CD14-positive monocyte (primary cell): Measurements from ENCODE around the gene CSTF2T. TPM values are rescaled to one million over a fixed set of nuclear protein-coding genes. Genes with fewer than 3 reads are reported as not detected.

Experiments
- DNase-seq, 3 donors: peaks; one replicate each; pipeline ENCODE4 v3.0.0-alpha.2; 2011 to 2022
- H2AFZ ChIP-seq: 2 replicates; pipeline ENCODE4 v1.6.0; 2012; ENCODE audit warnings: mild to moderate bottlenecking, low read depth, low read length, inconsistent platforms; ENCODE audit not compliant: insufficient read depth, poor library complexity, severe bottlenecking
- H3K27ac ChIP-seq, 2 donors: 1 replicate in 1 of 2; 2 replicates in 1 of 2; pipeline ENCODE4 v1.5.1; 2012 to 2013; ENCODE audit warnings: low read length in 2 of 2, control low read depth in 1 of 2, inconsistent platforms in 1 of 2, low read depth in 1 of 2, mild to moderate bottlenecking in 1 of 2
- H3K27me3 ChIP-seq, 2 donors: one replicate each; pipeline versions ENCODE4 v1.6.0 to v1.6.1; 2011 to 2013; ENCODE audit warnings: low read length in 2 of 2; ENCODE audit not compliant: control insufficient read depth in 2 of 2, insufficient read depth in 2 of 2
- H3K36me3 ChIP-seq, 2 donors: replicated peaks in 1 of 2; 1 replicate in 1 of 2; 2 replicates in 1 of 2; pipeline versions ENCODE4 v1.5.1 to v1.6.1; 2012 to 2013; ENCODE audit warnings: low read length in 2 of 2, control low read depth in 1 of 2, inconsistent platforms in 1 of 2, mild to moderate bottlenecking in 1 of 2; ENCODE audit not compliant: insufficient read depth in 2 of 2, control insufficient read depth in 1 of 2
- H3K4me1 ChIP-seq, 2 donors: 1 replicate in 1 of 2; 2 replicates in 1 of 2; pipeline versions ENCODE4 v1.5.1 to v1.6.1; 2012 to 2013; ENCODE audit warnings: low read length in 2 of 2, control low read depth in 1 of 2, inconsistent platforms in 1 of 2, mild to moderate bottlenecking in 1 of 2, moderate library complexity in 1 of 2; ENCODE audit not compliant: insufficient read depth in 2 of 2, control insufficient read depth in 1 of 2
- H3K4me2 ChIP-seq: replicated peaks from 2 replicates; pipeline ENCODE3; 2012; ENCODE audit warnings: low read length, moderate library complexity, mild to moderate bottlenecking; ENCODE audit not compliant: poor library complexity, severe bottlenecking; ENCODE audit errors: extremely low read depth
- H3K4me3 ChIP-seq, 3 experiments: fragments of 200-600 bp in 1 of 3; sonication (generic) in 1 of 3; replicated peaks in 1 of 3; 1 replicate in 2 of 3; 2 replicates in 1 of 3; pipeline ENCODE4 v1.5.1; 2011 to 2013; ENCODE audit warnings: low read length in 3 of 3, mild to moderate bottlenecking in 3 of 3, control low read depth in 2 of 3, low read depth in 2 of 3, inconsistent platforms in 1 of 3, moderate library complexity in 1 of 3
- H3K79me2 ChIP-seq: 2 replicates; pipeline ENCODE4 v1.6.0; 2012; ENCODE audit warnings: mild to moderate bottlenecking, control low read depth, inconsistent platforms, low read length, moderate library complexity; ENCODE audit not compliant: insufficient read depth
- H3K9ac ChIP-seq: 2 replicates; pipeline ENCODE4 v1.6.0; 2017; ENCODE audit warnings: low read length, mild to moderate bottlenecking; ENCODE audit not compliant: insufficient read depth, poor library complexity, severe bottlenecking
- H3K9me3 ChIP-seq, 2 donors: replicated peaks in 1 of 2; 1 replicate in 1 of 2; 2 replicates in 1 of 2; pipeline versions ENCODE4 v1.5.1 to v1.6.1; 2012 to 2013; ENCODE audit warnings: low read length in 2 of 2, control low read depth in 1 of 2; ENCODE audit not compliant: control insufficient read depth in 1 of 2, insufficient read depth in 1 of 2
- H4K20me1 ChIP-seq: 2 replicates; pipeline ENCODE4 v1.6.0; 2012; ENCODE audit warnings: mild to moderate bottlenecking, low read length, control low read depth, moderate library complexity; ENCODE audit not compliant: insufficient read depth
- H3K27ac Mint-ChIP-seq, 7 donors: one replicate each; pipeline ENCODE4 v1.8.0; 2020; ENCODE audit warnings: mild to moderate bottlenecking in 7 of 7, mixed read lengths in 7 of 7, moderate library complexity in 6 of 7, inconsistent platforms in 2 of 7
- H3K27me3 Mint-ChIP-seq, 3 donors: one replicate each; pipeline ENCODE4 v1.8.0; 2021 to 2022; ENCODE audit warnings: low read depth in 3 of 3, mild to moderate bottlenecking in 3 of 3, mixed read lengths in 3 of 3, moderate library complexity in 3 of 3, inconsistent platforms in 1 of 3
- H3K36me3 Mint-ChIP-seq, 2 donors: one replicate each; pipeline ENCODE4 v1.8.0; 2020; ENCODE audit warnings: mixed read lengths in 2 of 2, inconsistent platforms in 1 of 2, mild to moderate bottlenecking in 1 of 2
- H3K4me1 Mint-ChIP-seq: one replicate; pipeline ENCODE4 v1.8.0; 2020; ENCODE audit warnings: mild to moderate bottlenecking, mixed read lengths
- H3K4me3 Mint-ChIP-seq, 2 donors: one replicate each; pipeline ENCODE4 v1.8.0; 2020; ENCODE audit warnings: mild to moderate bottlenecking in 2 of 2, mixed read lengths in 2 of 2, moderate library complexity in 1 of 2
- H3K9me3 Mint-ChIP-seq, 7 donors: one replicate each; pipeline ENCODE4 v1.8.0; 2020 to 2022; ENCODE audit warnings: mixed read lengths in 7 of 7, mild to moderate bottlenecking in 6 of 7, moderate library complexity in 6 of 7, inconsistent platforms in 2 of 7
- WGBS: methylation state at CpG from one replicate; pipeline ENCODE4 v1.1.5; 2013; ENCODE audit warnings: missing lambda C conversion rate; ENCODE audit not compliant: insufficient coverage; 5-methylcytosine and 5-hydroxymethylcytosine counted together
- intact Hi-C, 2 donors: fragments of 100-400 bp; cut with micrococcal nuclease; formaldehyde crosslinking; loops; one replicate each; pipeline versions ENCODE4 v1.15.0 to v1.15.1; 2023
- polyA plus RNA-seq, 3 donors: library from polyadenylated mRNA; depleted of rRNA in 1 of 3; unstranded in 2 of 3; stranded (reverse) in 1 of 3; fragments of 300-500 nt in 2 of 3; fragments of >200 nt in 1 of 3; fragmentation: Illumina TruSeq in 2 of 3; gene quantifications; 1 replicate in 2 of 3; 2 replicates in 1 of 3; pipeline ENCODE4 v1.2.3, GENCODE V29; 2012 to 2021
- TF ChIP-seq, protein P1 (sequence below): fragments of 200-600 bp; IDR thresholded peaks from one replicate; pipeline ENCODE4 v1.8.0; 2022; ENCODE audit warnings: antibody characterized with exemption, mild to moderate bottlenecking

CSTF2T gene
- polyA plus RNA-seq, 3 donors: 1.7 to 11.0 (median 7.4) TPM

DNA sequence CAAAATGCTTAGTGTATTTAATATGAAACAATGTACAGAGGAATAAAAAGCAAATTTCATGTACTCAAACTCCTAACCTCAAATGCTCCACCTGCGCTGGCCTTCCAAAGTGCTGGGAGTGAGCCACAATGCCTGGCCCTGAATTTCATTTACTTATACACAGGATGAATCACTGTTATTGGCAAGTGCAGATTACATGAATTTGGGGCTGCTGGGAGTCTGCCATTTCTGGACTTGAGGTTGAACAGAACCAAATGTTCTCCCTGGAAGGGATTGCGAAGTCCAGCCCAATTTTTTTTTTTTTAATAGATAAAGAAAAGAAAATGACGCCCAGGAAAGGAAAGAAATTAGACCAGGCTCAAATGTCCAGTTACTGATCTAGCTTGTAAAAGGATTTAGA lies 6.8 kb upstream of the CSTF2T start:
- no peaks in the 10 kb centered on the region for H3K4me1 ChIP-seq
- Mint-ChIP-seq H3K9me3 (no peaks in the 10 kb centered on the region), H3K4me3 (no peak overlapping the region), H3K4me1 (no peaks in the 10 kb centered on the region), H3K27me3 (peaks cover 0 to 2% (median 0%) of the 10 kb centered on the region in 3 donors), H3K36me3 (no peaks in the 10 kb centered on the region), H3K27ac (no peak overlapping the region)
- no peak for DNase-seq
- H3K9ac ChIP-seq: no peak overlapping the region
- H3K27me3 ChIP-seq: no peaks in the 10 kb centered on the region
- H3K9me3 ChIP-seq: no peaks in the 10 kb centered on the region
- H3K4me3 ChIP-seq: no peak overlapping the region
- no peaks in the 10 kb centered on the region for H4K20me1 ChIP-seq
- H3K36me3 ChIP-seq: no peaks in the 10 kb centered on the region
- TF ChIP-seq, protein P1, sequence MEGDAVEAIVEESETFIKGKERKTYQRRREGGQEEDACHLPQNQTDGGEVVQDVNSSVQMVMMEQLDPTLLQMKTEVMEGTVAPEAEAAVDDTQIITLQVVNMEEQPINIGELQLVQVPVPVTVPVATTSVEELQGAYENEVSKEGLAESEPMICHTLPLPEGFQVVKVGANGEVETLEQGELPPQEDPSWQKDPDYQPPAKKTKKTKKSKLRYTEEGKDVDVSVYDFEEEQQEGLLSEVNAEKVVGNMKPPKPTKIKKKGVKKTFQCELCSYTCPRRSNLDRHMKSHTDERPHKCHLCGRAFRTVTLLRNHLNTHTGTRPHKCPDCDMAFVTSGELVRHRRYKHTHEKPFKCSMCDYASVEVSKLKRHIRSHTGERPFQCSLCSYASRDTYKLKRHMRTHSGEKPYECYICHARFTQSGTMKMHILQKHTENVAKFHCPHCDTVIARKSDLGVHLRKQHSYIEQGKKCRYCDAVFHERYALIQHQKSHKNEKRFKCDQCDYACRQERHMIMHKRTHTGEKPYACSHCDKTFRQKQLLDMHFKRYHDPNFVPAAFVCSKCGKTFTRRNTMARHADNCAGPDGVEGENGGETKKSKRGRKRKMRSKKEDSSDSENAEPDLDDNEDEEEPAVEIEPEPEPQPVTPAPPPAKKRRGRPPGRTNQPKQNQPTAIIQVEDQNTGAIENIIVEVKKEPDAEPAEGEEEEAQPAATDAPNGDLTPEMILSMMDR: no peak
- WGBS: 83% methylated on average over 1 of the region's 3 CpGs
- H3K27ac ChIP-seq: no peak overlapping the region
- no peak overlapping the region for H2AFZ ChIP-seq
- intact Hi-C loops: no loop called here
- H3K4me2 ChIP-seq: no peak overlapping the region
- H3K79me2 ChIP-seq: no peaks in the 10 kb centered on the region

DNA sequence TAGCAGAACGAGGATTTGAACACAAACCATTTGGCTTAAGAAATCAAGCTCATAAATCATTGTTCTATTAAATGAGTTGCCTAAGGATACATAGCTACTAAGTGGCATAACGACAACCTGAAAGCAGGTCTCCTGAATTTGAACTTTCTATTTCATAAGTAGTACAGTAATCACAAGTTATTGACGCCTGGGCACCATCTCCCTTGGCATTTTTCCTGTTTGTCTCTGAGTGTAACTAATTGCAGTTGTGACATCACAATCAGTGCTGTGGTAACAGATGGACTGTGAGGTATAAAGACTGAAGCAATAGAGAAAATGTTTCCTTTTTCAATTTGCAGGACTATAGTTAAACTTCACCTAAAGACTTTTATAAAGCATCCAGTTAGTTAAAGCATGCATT lies 6.4 kb upstream of the CSTF2T start:
- Histone ChIP-seq H3K79me2 (no peaks in the 10 kb centered on the region), H3K9me3 (no peaks in the 10 kb centered on the region), H3K4me2 (no peak overlapping the region), H3K27ac (no peak overlapping the region), H2AFZ (no peak overlapping the region), H3K4me3 (no peak overlapping the region), H3K36me3 (no peaks in the 10 kb centered on the region), H3K9ac (no peak overlapping the region), H4K20me1 (no peaks in the 10 kb centered on the region), H3K4me1 (no peaks in the 10 kb centered on the region), H3K27me3 (no peaks in the 10 kb centered on the region)
- Mint-ChIP-seq H3K27ac (no peak overlapping the region), H3K27me3 (peaks cover 0 to 2% (median 0%) of the 10 kb centered on the region in 3 donors), H3K4me3 (no peak overlapping the region), H3K4me1 (no peaks in the 10 kb centered on the region), H3K9me3 (no peaks in the 10 kb centered on the region), H3K36me3 (no peaks in the 10 kb centered on the region)
- TF ChIP-seq, protein P1: no peak
- intact Hi-C loops: no loop called here
- WGBS: no CpG with 5 or more reads among the region's 3 CpGs
- DNase-seq: no peak
